Glutamatergic neuron (in vitro differentiated cells): ENCODE measurements around the gene GJB4. TPM values are rescaled to one million over a fixed set of nuclear protein-coding genes. Genes with fewer than 3 reads are reported as not detected.

Experiments
- DNase-seq: peaks from one replicate; pipeline ENCODE4 v3.0.0; 2022
- H3K27ac Mint-ChIP-seq: one replicate; pipeline ENCODE4 v1.8.0; 2020; ENCODE audit warnings: mild to moderate bottlenecking, mixed read lengths, inconsistent platforms; ENCODE audit not compliant: unreplicated experiment
- H3K27me3 Mint-ChIP-seq: one replicate; pipeline ENCODE4 v1.8.0; 2020; ENCODE audit warnings: mild to moderate bottlenecking, moderate library complexity, mixed read lengths, inconsistent platforms; ENCODE audit not compliant: unreplicated experiment
- H3K36me3 Mint-ChIP-seq: one replicate; pipeline ENCODE4 v1.8.0; 2020; ENCODE audit warnings: mild to moderate bottlenecking, mixed read lengths, inconsistent platforms; ENCODE audit not compliant: unreplicated experiment
- H3K4me1 Mint-ChIP-seq: one replicate; pipeline ENCODE4 v1.8.0; 2020; ENCODE audit warnings: mild to moderate bottlenecking, low read depth, mixed read lengths, inconsistent platforms; ENCODE audit not compliant: unreplicated experiment
- H3K4me3 Mint-ChIP-seq: one replicate; pipeline ENCODE4 v1.8.0; 2020; ENCODE audit warnings: mild to moderate bottlenecking, mixed read lengths, inconsistent platforms; ENCODE audit not compliant: unreplicated experiment
- H3K9me3 Mint-ChIP-seq: one replicate; pipeline ENCODE4 v1.8.0; 2020; ENCODE audit warnings: mild to moderate bottlenecking, moderate library complexity, mixed read lengths, inconsistent platforms; ENCODE audit not compliant: unreplicated experiment
- total RNA-seq: library from RNA; stranded (reverse); fragmentation: NEBNext Ultra II Directional; extraction: Animal tissue kit (Norgen Biotek cat#: 25700); gene quantifications from one replicate; pipeline ENCODE4 v1.2.1, GENCODE V29; 2021; ENCODE audit not compliant: unreplicated experiment
- TF ChIP-seq, protein P1 (sequence below): fragments of 200-600 bp; sonication (generic); IDR thresholded peaks from one replicate; pipeline ENCODE4 v1.5.0; 2021; ENCODE audit not compliant: partially characterized antibody, unreplicated experiment

Gene GJB4
- total RNA-seq, 1 donor from 2014 or later = not detected

- Mint-ChIP-seq H3K4me1 (no peaks in the 10 kb centered on the region), H3K36me3 (peaks cover 3% of the 10 kb centered on the region), H3K27ac (no peak overlapping the region), H3K4me3 (no peak overlapping the region), H3K9me3 (peaks cover 2% of the 10 kb centered on the region), H3K27me3 (peaks cover 2% of the 10 kb centered on the region)
- TF ChIP-seq, protein P1, sequence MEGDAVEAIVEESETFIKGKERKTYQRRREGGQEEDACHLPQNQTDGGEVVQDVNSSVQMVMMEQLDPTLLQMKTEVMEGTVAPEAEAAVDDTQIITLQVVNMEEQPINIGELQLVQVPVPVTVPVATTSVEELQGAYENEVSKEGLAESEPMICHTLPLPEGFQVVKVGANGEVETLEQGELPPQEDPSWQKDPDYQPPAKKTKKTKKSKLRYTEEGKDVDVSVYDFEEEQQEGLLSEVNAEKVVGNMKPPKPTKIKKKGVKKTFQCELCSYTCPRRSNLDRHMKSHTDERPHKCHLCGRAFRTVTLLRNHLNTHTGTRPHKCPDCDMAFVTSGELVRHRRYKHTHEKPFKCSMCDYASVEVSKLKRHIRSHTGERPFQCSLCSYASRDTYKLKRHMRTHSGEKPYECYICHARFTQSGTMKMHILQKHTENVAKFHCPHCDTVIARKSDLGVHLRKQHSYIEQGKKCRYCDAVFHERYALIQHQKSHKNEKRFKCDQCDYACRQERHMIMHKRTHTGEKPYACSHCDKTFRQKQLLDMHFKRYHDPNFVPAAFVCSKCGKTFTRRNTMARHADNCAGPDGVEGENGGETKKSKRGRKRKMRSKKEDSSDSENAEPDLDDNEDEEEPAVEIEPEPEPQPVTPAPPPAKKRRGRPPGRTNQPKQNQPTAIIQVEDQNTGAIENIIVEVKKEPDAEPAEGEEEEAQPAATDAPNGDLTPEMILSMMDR = no peak
- DNase-seq = no peak
Observed at GRCh38 chr1:34761776-34762307, 2.3 kb downstream of the GJB4 start.

DNA sequence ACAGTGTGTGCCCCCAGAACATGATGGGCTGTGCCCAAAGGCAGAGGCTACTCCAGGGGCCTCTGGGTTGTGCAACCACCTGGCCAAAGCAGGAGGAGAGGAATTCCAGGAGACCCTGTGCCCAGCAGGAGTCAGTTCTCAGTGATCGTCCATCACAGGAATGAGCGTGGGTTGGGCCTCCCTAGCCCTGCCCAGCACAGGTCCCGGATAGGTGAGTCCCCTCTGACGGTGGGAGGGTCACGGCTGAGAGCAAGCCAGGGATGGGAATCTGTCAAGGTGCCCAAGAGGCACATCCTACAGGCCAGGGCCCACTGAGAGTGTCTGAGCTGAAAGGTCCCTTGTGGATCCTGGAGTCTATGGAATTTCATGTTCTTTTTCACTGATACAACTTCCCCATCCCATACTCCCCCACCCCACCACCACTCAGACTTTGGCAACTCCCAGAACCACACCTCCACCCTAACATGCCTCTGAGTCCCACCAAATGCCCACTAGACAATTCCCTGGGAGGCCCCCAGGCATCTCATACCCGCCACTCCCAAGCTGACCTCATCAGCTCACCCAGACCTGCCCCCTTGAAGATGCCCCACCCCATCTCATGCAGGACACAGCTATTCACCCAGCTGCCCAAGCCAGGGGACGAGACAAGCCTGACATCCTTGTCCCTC lies 3.1 kb downstream of the GJB4 start:
- TF ChIP-seq, protein P1 = no peak
- Mint-ChIP-seq H3K27me3 (peaks cover 2% of the 10 kb centered on the region), H3K4me3 (no peak overlapping the region), H3K9me3 (peaks cover 2% of the 10 kb centered on the region), H3K27ac (no peak overlapping the region), H3K36me3 (peaks cover 3% of the 10 kb centered on the region), H3K4me1 (no peaks in the 10 kb centered on the region)
- no peak for DNase-seq

DNA sequence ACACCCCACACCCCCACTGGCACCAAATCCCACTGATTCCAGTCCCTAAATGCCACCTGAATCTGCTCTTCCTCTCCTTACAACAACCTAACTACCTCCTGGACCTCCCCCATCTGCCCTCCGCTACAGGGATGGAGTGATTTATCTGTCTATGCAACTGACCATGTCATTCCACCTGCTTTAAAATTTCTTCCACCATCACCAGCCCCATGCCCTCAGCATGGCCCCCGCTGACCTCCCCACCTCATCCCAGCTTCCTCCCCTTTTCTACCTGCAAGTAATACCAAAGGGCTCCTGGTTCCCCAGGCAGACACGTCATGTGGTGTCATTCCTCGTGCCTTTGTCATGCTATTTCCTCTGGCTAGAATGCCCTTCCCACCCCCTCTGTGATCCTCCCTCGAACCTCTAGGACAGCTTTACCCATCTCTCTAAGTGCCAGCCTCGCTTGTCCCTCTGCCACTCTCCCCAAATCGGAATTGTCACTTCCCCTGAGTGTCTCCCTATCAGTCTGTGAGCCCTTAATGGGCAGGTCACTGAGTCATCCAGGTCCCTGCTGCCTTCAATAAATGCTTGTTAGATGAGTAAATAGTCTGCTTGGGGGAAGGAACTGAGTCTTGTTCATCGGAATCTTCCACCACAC lies 3.7 kb downstream of the GJB4 start:
- H3K27ac Mint-ChIP-seq = no peak overlapping the region

GRCh38 chr1:34768856-34769255 lies 9.3 kb downstream of the GJB4 start:
- TF ChIP-seq, protein P1 = no peak
- Mint-ChIP-seq H3K4me3 (no peak overlapping the region), H3K27ac (no peak overlapping the region), H3K27me3 (peaks cover 2% of the 10 kb centered on the region), H3K4me1 (no peaks in the 10 kb centered on the region), H3K9me3 (no peaks in the 10 kb centered on the region), H3K36me3 (no peaks in the 10 kb centered on the region)
- no peak for DNase-seq

More for the DNA sequence above, 3.7 kb downstream of the GJB4 start:
- H3K9me3 Mint-ChIP-seq = peaks cover 2% of the 10 kb centered on the region
- H3K36me3 Mint-ChIP-seq = peaks cover 3% of the 10 kb centered on the region
- H3K27me3 Mint-ChIP-seq = peaks cover 2% of the 10 kb centered on the region
- TF ChIP-seq, protein P1 = no peak
- no peak overlapping the region for H3K4me3 Mint-ChIP-seq
- no peaks in the 10 kb centered on the region for H3K4me1 Mint-ChIP-seq
- no peak for DNase-seq
